ENCODE results near the gene TAB2.

TAB2 gene

GRCh38 chr6:149311766-149312165, 5.7 kb upstream of the TAB2 start:
- Histone ChIP-seq H3K27me3 (ENCODE audit: control insufficient read depth, low read length) (peaks cover 32% of the 10 kb centered on the region), H3K4me1 (ENCODE audit: control insufficient read depth, low read length) (peaks cover 7% of the 10 kb centered on the region), H3K79me2 (ENCODE audit: control insufficient read depth, low read length) (no peaks in the 10 kb centered on the region), H3K36me3 (ENCODE audit: control insufficient read depth, low read length) (no peaks in the 10 kb centered on the region), H3F3A (ENCODE audit: control insufficient read depth, insufficient read depth) (peaks cover 5% of the 10 kb centered on the region; the same call in 1 of the 2 replicates), H3K9me3 (ENCODE audit: control insufficient read depth, insufficient read depth, low read length) (no peaks in the 10 kb centered on the region), H3K4me2 (ENCODE audit: low read length) (no peak overlapping the region), H3K27ac (ENCODE audit: low read depth, low read length) (no peak overlapping the region), H3K9me2 (replicated peaks; ENCODE audit: control insufficient read depth, low read length) (no peaks in the 10 kb centered on the region), H4K20me1 (ENCODE audit: control insufficient read depth, insufficient read depth, low read depth, low read length) (no peaks in the 10 kb centered on the region), H3K4me3 (ENCODE audit: low read length) (no peak overlapping the region)
- no peak for TF ChIP-seq EZH2phosphoT487 (IDR thresholded peaks at IDR 0.05; ENCODE audit: borderline replicate concordance, low read length)
- TF ChIP-seq CTCF (IDR thresholded peaks at IDR 0.05; ENCODE audit: low read depth, low read length, poor library complexity, severe bottlenecking) = no peak

- no peak for TF ChIP-seq CTCF (IDR thresholded peaks at IDR 0.05; ENCODE audit: low read depth, low read length, poor library complexity, severe bottlenecking)
- no peak for TF ChIP-seq EZH2phosphoT487 (IDR thresholded peaks at IDR 0.05; ENCODE audit: borderline replicate concordance, low read length)
- Histone ChIP-seq H3K4me3 (ENCODE audit: low read length) (no peak overlapping the region), H3K9me2 (replicated peaks; ENCODE audit: control insufficient read depth, low read length) (no peaks in the 10 kb centered on the region), H3K36me3 (ENCODE audit: control insufficient read depth, low read length) (no peaks in the 10 kb centered on the region), H3K27ac (ENCODE audit: low read depth, low read length) (no peak overlapping the region), H4K20me1 (ENCODE audit: control insufficient read depth, insufficient read depth, low read depth, low read length) (no peaks in the 10 kb centered on the region), H3K4me1 (ENCODE audit: control insufficient read depth, low read length) (peaks cover 7% of the 10 kb centered on the region), H3K4me2 (ENCODE audit: low read length) (no peak overlapping the region), H3K27me3 (ENCODE audit: control insufficient read depth, low read length) (peaks cover 30% of the 10 kb centered on the region), H3K9me3 (ENCODE audit: control insufficient read depth, insufficient read depth, low read length) (no peaks in the 10 kb centered on the region), H3F3A (ENCODE audit: control insufficient read depth, insufficient read depth) (peaks cover 5% of the 10 kb centered on the region; the same call in 1 of the 2 replicates), H3K79me2 (ENCODE audit: control insufficient read depth, low read length) (peaks cover 5% of the 10 kb centered on the region)
Measured at GRCh38 chr6:149313070-149313469, 4.4 kb upstream of the TAB2 start.

- Histone ChIP-seq H3K27ac (ENCODE audit: low read depth, low read length) (no peak overlapping the region), H3K9me3 (ENCODE audit: control insufficient read depth, insufficient read depth, low read length) (no peaks in the 10 kb centered on the region), H3K9me2 (replicated peaks; ENCODE audit: control insufficient read depth, low read length) (no peaks in the 10 kb centered on the region), H3K36me3 (ENCODE audit: control insufficient read depth, low read length) (0 out of 2 replicates have a peak, but pooled peaks cover 2% of the 10 kb centered on the region), H4K20me1 (ENCODE audit: control insufficient read depth, insufficient read depth, low read depth, low read length) (0 out of 2 replicates have a peak, but pooled peaks cover 2% of the 10 kb centered on the region), H3K4me3 (ENCODE audit: low read length) (no peak overlapping the region), H3K4me2 (ENCODE audit: low read length) (no peak overlapping the region), H3F3A (ENCODE audit: control insufficient read depth, insufficient read depth) (peaks cover 8% of the 10 kb centered on the region; the same call in 1 of the 2 replicates), H3K79me2 (ENCODE audit: control insufficient read depth, low read length) (peaks cover 13% of the 10 kb centered on the region), H3K4me1 (ENCODE audit: control insufficient read depth, low read length) (peaks cover 10% of the 10 kb centered on the region), H3K27me3 (ENCODE audit: control insufficient read depth, low read length) (peaks cover 30% of the 10 kb centered on the region)
- TF ChIP-seq CTCF (IDR thresholded peaks at IDR 0.05; ENCODE audit: low read depth, low read length, poor library complexity, severe bottlenecking) (no peak), EZH2phosphoT487 (IDR thresholded peaks at IDR 0.05; ENCODE audit: borderline replicate concordance, low read length) (no peak)
Measured at GRCh38 chr6:149313861-149314260, 3.7 kb upstream of the TAB2 start.

Measured in DOHH2 (cell line).